SU-DHL-6 (cell line): Measurements from ENCODE around the gene DNAH17.

Experiments
- CTCF ChIP-seq: fragments of 200-600 bp; sonication (generic); IDR thresholded peaks from one replicate; pipeline ENCODE4 v1.5.1; 2017; ENCODE audit warnings: antibody characterized with exemption, mild to moderate bottlenecking, low read length, moderate library complexity; ENCODE audit not compliant: insufficient read depth, poor library complexity, severe bottlenecking
- EZH2phosphoT487 ChIP-seq: fragments of 200-600 bp; sonication (generic), shearing (Covaris generic); conservative IDR thresholded peaks from 2 replicates; pipeline ENCODE4 v1.6.1; 2018; ENCODE audit warnings: mild to moderate bottlenecking, antibody characterized with exemption, low read length, moderate library complexity, mixed read lengths

GRCh38 chr17:78535273-78536197, 41.7 kb downstream of the DNAH17 start:
- TF ChIP-seq CTCF (no peak), EZH2phosphoT487 (no peak)
